Measurements from ENCODE around the gene PLPPR1. TPM values are rescaled to one million over a fixed set of nuclear protein-coding genes. Genes with fewer than 3 reads are reported as not detected.

The PLPPR1 gene
- total RNA-seq, 4 donors from 2014 or later, result 0.60 to 0.68 TPM; not detected in 2

DNA sequence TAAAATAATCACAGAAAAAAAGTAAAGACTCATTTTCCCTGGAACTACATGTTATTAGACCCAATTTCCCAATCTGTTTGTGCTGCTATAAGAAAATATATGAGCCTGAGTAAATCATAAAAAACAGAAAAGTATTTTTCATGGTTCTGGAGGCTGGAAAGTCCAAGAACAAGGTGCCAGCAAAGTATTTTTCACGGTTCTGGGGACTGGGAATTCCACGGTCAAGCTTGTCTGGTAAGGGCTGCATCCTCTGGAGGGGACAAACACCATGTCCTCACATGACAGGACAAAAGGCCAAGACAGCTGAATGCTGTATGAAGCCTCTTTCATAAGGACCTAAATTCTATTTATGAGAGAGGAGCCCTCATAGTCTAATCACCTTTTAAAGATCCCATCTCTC lies 172.3 kb downstream of the PLPPR1 start:
- Histone ChIP-seq H3K27ac (no peak overlapping the region), H3K27me3 (no peaks in the 10 kb centered on the region), H3K36me3 (no peaks in the 10 kb centered on the region), H3K4me3 (no peak overlapping the region), H3K4me1 (no peaks in the 10 kb centered on the region), H3K9me3 (no peaks in the 10 kb centered on the region)
- TF ChIP-seq POLR2A (IDR thresholded peaks at IDR 0.05), result no peak
- no peak for TF ChIP-seq EP300 (IDR thresholded peaks at IDR 0.05; ENCODE audit: low read depth)
- TF ChIP-seq, protein P1, sequence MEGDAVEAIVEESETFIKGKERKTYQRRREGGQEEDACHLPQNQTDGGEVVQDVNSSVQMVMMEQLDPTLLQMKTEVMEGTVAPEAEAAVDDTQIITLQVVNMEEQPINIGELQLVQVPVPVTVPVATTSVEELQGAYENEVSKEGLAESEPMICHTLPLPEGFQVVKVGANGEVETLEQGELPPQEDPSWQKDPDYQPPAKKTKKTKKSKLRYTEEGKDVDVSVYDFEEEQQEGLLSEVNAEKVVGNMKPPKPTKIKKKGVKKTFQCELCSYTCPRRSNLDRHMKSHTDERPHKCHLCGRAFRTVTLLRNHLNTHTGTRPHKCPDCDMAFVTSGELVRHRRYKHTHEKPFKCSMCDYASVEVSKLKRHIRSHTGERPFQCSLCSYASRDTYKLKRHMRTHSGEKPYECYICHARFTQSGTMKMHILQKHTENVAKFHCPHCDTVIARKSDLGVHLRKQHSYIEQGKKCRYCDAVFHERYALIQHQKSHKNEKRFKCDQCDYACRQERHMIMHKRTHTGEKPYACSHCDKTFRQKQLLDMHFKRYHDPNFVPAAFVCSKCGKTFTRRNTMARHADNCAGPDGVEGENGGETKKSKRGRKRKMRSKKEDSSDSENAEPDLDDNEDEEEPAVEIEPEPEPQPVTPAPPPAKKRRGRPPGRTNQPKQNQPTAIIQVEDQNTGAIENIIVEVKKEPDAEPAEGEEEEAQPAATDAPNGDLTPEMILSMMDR (IDR thresholded peaks at IDR 0.05), result no peak
- TF ChIP-seq POLR2AphosphoS5 (IDR thresholded peaks at IDR 0.05), result no peak
- 64% methylated on average over 2 of the region's 2 CpGs; no CpG with 5 or more reads in 1 of the 2 donors for WGBS, 2 donors (ENCODE audit: low coverage in 1 of 2)
- intact Hi-C loops (cut with DNase I; ENCODE audit: low total_unique reads) (no loop called here), in situ Hi-C loops (cut with MboI; ENCODE audit: low pct_ligation_motif_present in 1 of 4, low pct_unique_long_range_greater_than_20kb in 1 of 4, low sequenced_read_pairs in 3 of 4) (no loop called here)
- DNase-seq, result no peak

DNA sequence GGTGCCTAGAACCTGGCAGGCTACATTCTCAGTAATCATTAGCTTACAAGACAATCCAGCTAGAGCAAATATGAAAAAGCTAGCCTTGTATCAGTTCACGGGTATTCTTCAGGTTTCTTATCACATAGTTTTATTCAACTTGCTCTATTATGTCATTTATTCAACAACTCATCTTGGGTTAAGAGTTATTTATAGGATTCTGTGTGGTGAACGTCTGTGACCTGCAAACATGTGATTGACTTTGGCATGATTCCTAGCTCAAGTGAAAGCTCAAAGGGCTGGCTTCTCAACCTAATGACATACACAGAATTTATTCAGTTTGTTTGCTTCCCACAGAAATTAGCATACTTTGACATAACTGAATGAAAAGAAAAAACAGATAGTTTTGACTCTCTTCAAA lies 173.1 kb downstream of the PLPPR1 start:
- H3K36me3 ChIP-seq, result no peaks in the 10 kb centered on the region
- DNase-seq, result no peak
- no peak overlapping the region for H3K4me3 ChIP-seq
- H3K27ac ChIP-seq, result no peak overlapping the region
- H3K4me1 ChIP-seq, result no peaks in the 10 kb centered on the region
- no peaks in the 10 kb centered on the region for H3K9me3 ChIP-seq
- 25 to 43% methylated on average over 1 to 2 of the region's 2 CpGs for WGBS, 2 donors (ENCODE audit: low coverage in 1 of 2)
- in situ Hi-C loops (cut with MboI; ENCODE audit: low pct_ligation_motif_present in 1 of 4, low pct_unique_long_range_greater_than_20kb in 1 of 4, low sequenced_read_pairs in 3 of 4) (no loop called here), intact Hi-C loops (cut with DNase I; ENCODE audit: low total_unique reads) (no loop called here)
- TF ChIP-seq POLR2A (IDR thresholded peaks at IDR 0.05) (no peak), POLR2AphosphoS5 (IDR thresholded peaks at IDR 0.05) (no peak), EP300 (IDR thresholded peaks at IDR 0.05; ENCODE audit: low read depth) (no peak)
- TF ChIP-seq, protein P1 (IDR thresholded peaks at IDR 0.05), result no peak
- no peaks in the 10 kb centered on the region for H3K27me3 ChIP-seq

DNA sequence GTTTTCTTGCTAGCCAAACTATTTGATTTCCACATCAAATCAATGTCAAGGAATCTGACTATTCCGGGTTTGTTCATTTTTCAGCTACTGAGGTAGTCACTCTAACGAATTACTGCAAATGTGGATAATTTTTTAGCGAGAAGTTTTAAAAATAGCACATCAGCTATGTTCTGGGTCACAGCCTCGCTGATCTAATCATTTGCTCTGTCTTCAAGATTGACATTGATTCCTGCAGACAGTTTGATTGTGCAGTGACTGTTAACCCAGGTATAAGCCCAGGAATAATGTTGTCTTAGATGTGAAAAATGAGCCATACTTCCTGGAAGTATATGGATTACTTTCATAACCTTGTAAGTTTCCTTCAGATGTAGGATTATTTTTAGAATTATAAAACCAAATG lies 181.1 kb downstream of the PLPPR1 start:
- WGBS, 2 donors (ENCODE audit: low coverage in 1 of 2), result 66 to 77% methylated on average over 4 of the region's 4 CpGs
- H3K36me3 ChIP-seq, result no peaks in the 10 kb centered on the region
- no peaks in the 10 kb centered on the region for H3K9me3 ChIP-seq
- in situ Hi-C loops (cut with MboI; ENCODE audit: low pct_ligation_motif_present in 1 of 4, low pct_unique_long_range_greater_than_20kb in 1 of 4, low sequenced_read_pairs in 3 of 4) (no loop called here), intact Hi-C loops (cut with DNase I; ENCODE audit: low total_unique reads) (no loop called here)
- no peak overlapping the region for H3K27ac ChIP-seq
- H3K27me3 ChIP-seq, result no peaks in the 10 kb centered on the region
- DNase-seq, result no peak
- H3K4me3 ChIP-seq, result no peak overlapping the region
- H3K4me1 ChIP-seq, result no peaks in the 10 kb centered on the region
- TF ChIP-seq POLR2A (IDR thresholded peaks at IDR 0.05) (no peak), POLR2AphosphoS5 (IDR thresholded peaks at IDR 0.05) (no peak)

DNA sequence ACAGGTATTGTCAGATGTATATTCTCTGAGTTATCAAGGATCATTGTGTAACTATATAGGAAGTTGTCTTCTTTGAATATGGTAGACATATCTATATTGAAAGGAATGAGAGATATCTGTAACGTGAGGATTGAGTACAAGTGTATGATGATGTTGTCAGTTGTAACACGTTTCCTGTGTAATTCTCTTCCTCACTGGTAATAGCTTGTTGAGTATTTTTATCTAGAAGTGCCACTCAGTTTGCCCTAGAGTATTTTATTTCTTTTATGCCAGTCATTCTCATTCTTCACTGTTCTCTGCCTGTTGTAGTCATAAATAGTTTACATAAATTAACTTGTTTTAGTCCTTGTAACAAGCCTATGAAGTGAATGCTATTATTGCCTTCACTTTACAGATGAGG lies 184.1 kb downstream of the PLPPR1 start:
- intact Hi-C loops (cut with DNase I; ENCODE audit: low total_unique reads), result no loop called here
- H3K27ac ChIP-seq, result no peak overlapping the region
- in situ Hi-C loops (cut with MboI; ENCODE audit: low pct_ligation_motif_present in 1 of 4, low pct_unique_long_range_greater_than_20kb in 1 of 4, low sequenced_read_pairs in 3 of 4), result no loop called here
- TF ChIP-seq POLR2A (IDR thresholded peaks at IDR 0.05) (no peak), EP300 (IDR thresholded peaks at IDR 0.05; ENCODE audit: low read depth) (no peak), POLR2AphosphoS5 (IDR thresholded peaks at IDR 0.05) (no peak)
- TF ChIP-seq, protein P1 (IDR thresholded peaks at IDR 0.05), result no peak
- WGBS, 2 donors (ENCODE audit: low coverage in 1 of 2), result 59 to 72% methylated on average over 2 of the region's 2 CpGs
- no peak for DNase-seq
- H3K4me3 ChIP-seq, result no peak overlapping the region
- no peaks in the 10 kb centered on the region for H3K4me1 ChIP-seq
- no peaks in the 10 kb centered on the region for H3K27me3 ChIP-seq
- no peaks in the 10 kb centered on the region for H3K36me3 ChIP-seq
- no peaks in the 10 kb centered on the region for H3K9me3 ChIP-seq

DNA sequence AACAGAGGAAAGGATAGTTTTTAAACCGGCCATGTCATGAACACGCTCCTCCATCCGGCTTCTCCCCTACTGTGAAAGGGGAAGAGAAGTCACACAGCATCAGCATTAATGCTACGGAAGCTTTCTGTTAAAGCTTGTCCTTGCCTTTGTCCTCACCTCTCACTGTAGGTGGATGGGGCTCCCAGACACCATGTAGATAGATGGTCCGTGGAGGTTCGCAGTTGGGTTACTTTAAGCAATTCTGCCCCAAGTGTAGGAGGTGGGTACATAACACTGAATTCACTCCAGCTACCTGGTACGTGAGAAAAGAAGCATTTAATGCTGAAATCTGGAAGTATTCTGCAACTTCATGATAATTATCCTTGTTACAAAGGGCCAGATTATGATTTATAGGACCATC lies 190.5 kb downstream of the PLPPR1 start:
- in situ Hi-C loops (cut with MboI; ENCODE audit: low pct_ligation_motif_present in 1 of 4, low pct_unique_long_range_greater_than_20kb in 1 of 4, low sequenced_read_pairs in 3 of 4) (no loop called here), intact Hi-C loops (cut with DNase I; ENCODE audit: low total_unique reads) (no loop called here)
- Histone ChIP-seq H3K36me3 (no peaks in the 10 kb centered on the region), H3K27ac (no peak overlapping the region), H3K4me3 (no peak overlapping the region), H3K4me1 (no peaks in the 10 kb centered on the region), H3K9me3 (no peaks in the 10 kb centered on the region), H3K27me3 (no peaks in the 10 kb centered on the region)
- TF ChIP-seq POLR2AphosphoS5 (IDR thresholded peaks at IDR 0.05) (no peak), POLR2A (IDR thresholded peaks at IDR 0.05) (no peak), EP300 (IDR thresholded peaks at IDR 0.05; ENCODE audit: low read depth) (no peak)
- TF ChIP-seq, protein P1 (IDR thresholded peaks at IDR 0.05), result no peak
- WGBS, 2 donors (ENCODE audit: low coverage in 1 of 2), result 89 to 95% methylated on average over 4 to 7 of the region's 7 CpGs
- no peak for DNase-seq

Measured in transverse colon (tissue), 4 donors.